ENCODE data around the gene CERS5.
A peak's percentile ranks its signal among the peaks of the same experiment; 100 is the strongest.
"Not testable (repeated sequence)": the region's sequence is repeated elsewhere in the genome, so short reads cannot be mapped to it uniquely, and the experiment has no call there.

Gene CERS5

DNA sequence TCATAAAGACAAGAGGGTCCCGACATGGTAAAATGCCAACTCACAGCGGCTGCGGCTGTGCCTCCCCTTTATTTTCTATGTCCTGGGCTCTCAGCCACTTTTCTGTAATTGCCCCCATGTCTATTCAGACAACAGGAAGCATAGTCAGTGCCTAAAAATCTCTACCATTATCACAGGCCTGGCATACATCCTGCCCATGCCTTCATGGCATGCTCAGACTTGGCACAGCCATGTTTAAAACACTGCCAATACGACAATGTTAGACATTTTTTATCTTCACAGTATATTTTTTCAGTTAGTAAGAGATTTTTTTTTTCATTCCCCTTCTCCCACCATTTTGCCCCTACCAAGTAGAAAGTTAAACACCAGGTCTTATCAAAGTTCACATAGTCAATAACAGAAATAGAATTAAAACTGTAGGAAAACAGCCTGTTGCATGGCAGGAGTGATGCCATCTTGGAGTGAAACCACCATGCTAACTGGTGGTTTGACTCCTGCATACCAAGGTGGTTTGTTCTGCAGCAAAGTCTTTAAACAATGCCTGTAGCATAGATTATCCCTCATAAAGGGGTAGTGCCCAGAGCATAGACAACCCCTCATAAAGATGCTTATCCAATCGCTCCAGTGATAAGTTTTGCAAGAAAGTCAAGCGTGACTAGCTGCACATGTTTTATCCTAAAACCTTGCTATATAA lies 18.9 kb upstream of the CERS5 start:
- no peak for DNase-seq

DNA sequence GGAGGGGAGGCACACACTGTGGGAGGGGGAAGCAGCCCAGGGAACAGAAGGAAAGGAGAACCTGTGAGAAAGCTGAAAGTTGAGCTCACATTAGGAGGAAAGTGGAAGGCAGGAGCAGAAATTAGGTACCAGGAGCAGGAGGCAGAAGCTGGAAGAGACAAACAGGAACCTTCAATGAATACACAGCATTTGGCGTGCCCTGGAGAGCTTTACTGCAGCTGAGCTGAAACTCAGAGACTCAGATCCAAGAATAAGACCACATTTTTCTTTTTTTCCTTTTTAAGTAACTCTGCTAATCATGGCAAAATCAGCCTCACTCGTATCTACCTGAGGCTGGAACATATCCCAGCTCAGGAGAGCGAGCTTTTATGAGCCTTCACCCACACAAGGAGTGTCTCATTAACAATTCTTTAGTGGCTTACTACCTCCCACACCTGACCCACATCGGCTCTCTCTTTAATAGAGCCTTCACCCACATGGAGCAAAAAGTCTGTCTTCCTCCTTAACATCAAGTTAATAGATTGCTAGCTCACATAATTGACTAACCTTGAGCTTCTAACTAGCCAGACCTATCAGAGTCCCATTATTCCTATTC lies 18.2 kb upstream of the CERS5 start:
- no peak for DNase-seq

GRCh38 chr12:50184261-50184660 lies 17.1 kb upstream of the CERS5 start:
- no peak for DNase-seq

DNA sequence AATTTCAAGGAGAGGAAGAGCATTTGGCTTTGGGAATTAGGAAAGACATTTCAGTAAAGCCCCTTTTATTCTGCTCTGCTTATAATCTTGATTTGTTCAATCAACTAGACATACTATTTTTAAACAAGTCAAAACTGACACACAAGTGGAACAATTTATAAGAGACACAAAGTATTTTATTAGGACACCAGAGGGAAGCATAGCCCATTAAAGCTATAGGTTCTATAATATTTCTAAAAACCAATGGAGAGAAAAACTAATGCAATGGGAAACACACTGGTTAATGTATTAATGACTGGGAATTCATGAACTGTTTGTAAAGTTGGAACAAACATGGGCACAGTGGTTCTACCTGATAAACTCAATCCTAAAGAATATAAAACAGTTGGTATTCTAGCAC lies 15.3 kb upstream of the CERS5 start:
- no peak for DNase-seq

- no peak for DNase-seq
Observed at GRCh38 chr12:50181691-50182090, 14.5 kb upstream of the CERS5 start.

DNA sequence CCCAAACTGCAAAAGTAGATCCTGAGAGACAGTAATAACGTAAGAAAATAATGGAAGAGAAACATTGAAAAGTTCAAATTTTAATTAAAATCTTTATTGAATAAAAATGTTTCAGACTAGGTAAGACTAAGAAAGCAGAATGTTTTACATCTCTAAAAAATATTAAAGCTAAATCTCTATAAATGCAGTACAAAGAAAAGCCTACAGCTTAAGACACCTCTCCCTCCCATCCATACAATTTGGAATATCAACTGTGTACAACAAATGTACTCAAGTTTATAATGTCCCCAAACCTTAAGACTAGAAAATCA lies 8.5 kb upstream of the CERS5 start:
- no peak for DNase-seq

- no peak for DNase-seq
Observed at GRCh38 chr12:50174971-50175715, 8.0 kb upstream of the CERS5 start.

DNA sequence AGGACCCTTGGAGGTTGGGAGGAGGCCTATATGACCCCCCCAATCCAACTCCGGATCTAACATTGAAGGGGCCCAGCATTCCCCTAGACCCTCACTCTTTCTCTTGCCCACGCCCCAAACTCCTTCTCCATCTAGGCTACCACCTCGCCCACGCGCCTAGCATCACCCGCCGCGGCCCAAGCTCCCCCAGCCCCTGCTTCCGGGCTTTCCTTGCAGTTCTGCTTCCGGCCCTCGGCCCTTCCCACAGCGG lies 445 bp downstream of the CERS5 start:
- peak; percentile 57 for DNase-seq

DNA sequence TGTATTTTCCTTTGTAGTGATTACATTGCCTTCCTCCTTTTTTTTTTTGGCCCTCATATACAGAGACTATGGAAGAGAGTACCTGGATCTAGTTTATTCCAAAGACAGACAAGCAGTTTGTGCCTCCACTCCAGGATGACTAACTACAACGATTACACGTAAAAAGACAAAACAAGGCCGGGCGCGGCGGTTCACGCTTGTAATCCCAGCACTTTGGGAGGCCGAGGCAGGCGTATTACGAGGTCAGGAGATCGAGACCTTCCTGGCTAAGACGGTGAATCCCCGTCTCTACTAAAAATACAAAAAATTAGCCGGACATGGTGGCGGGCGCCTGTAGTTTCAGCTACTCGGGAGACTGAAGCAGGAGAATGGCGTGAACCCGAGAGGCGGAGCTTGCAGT lies 2.2 kb downstream of the CERS5 start:
- DNase-seq: no peak

GRCh38 chr12:50162230-50162629 lies 4.9 kb downstream of the CERS5 start:
- no peak for DNase-seq

GRCh38 chr12:50160643-50161042 lies 6.5 kb downstream of the CERS5 start:
- DNase-seq: no peak

- DNase-seq: no peak
Observed at GRCh38 chr12:50157259-50157658, 9.9 kb downstream of the CERS5 start.

GRCh38 chr12:50156641-50157040 lies 10.5 kb downstream of the CERS5 start:
- no peak for DNase-seq

DNA sequence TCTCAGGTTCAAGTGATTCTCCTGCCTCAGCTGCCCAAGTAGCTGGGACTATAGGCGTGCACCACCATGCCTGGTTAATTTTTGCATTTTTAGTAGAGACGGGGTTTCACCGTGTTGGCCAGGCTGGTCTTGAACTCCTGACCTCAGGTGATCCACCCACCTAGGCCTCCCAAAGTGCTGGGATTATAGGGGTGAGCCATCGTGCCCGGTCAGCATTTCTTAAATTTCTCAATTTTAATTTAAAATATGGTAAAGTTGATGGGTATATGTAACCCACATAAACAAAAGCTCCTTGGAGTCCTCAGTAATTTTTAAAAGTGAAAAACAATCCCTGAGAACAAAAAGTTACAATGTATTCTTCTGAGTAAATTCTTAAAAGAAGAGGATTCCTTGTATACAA lies 12.2 kb downstream of the CERS5 start:
- not testable (repeated sequence) for DNase-seq

- DNase-seq: no peak
Observed at GRCh38 chr12:50151047-50151687, 16.0 kb downstream of the CERS5 start.

GRCh38 chr12:50149311-50149710 lies 17.9 kb downstream of the CERS5 start:
- no peak for DNase-seq

DNA sequence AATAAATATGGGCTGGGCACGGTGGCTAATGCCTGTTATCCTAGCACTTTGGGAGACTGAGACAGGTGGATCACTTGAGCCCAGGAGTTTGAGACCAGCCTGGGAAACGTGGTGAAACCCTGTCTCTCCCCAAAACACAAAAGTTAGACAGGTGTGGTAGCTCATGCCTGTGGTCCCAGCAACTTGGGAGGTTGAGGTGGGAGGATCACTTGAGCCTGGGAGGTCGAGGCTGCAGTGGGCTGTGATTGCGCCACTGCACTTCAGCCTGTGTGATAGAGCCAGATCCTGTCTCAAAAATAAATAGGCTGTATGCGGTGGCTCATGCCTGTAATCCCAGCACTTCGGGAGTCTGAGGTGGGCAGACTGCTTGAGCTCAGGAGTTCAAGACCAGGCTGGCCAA lies 19.2 kb downstream of the CERS5 start:
- not testable (repeated sequence) for DNase-seq

- DNase-seq: no peak
Observed at GRCh38 chr12:50147281-50147680, 19.9 kb downstream of the CERS5 start.

- DNase-seq: no peak
Observed at GRCh38 chr12:50145439-50145838, 21.7 kb downstream of the CERS5 start.

DNA sequence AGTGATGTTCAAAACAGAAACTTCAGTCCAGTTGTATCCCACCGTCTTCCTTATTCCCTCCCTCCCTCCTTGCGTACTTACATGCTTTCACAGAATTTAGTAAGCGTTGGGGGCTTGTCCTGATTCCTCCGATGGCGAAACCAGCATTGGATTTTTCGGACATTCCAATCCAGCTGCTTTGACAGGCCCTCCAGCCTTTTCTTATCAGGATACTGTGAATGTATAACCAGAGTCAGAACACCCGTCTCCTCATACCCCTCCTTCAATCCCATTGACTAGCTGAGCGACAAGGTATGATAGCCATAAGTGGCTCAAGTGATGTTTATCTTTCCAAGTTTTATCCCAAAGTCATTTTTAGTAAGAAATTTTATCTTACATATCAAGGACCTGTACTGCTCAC lies 24.2 kb downstream of the CERS5 start:
- DNase-seq: no peak

DNA sequence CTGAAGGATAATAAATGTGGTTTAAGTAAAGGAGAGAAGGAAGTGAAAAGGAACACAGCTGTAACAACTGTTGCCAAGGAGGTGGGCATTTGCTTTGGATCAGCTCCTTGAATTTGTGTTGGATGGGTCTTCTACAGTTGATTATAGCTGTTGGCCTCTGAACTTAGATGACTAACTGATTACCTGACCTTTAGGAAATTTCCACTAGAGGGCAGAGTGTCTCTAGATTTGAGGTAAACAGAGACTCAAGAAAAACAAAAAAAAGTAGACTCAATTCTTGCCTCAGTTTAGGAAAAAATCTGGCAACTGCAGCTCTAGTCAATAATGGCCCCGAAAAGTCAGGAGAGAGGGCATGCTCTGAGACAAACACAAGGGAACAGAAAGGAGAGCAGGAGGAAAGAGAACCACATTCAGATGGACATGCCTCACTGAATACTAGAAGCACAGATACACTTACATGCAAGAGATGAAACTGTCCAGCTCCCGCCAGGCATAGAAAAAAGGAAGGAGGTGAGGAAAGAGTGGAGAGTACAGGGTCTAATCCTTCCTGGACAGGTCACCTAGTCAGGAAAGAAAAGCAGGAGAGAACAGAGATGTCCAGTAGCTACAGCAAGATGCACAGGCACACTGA lies 34.5 kb downstream of the CERS5 start:
- no peak for DNase-seq

GRCh38 chr12:50129290-50129689 lies 37.9 kb downstream of the CERS5 start:
- DNase-seq: no peak

GRCh38 chr12:50127546-50127945 lies 39.6 kb downstream of the CERS5 start:
- no peak for DNase-seq

DNA sequence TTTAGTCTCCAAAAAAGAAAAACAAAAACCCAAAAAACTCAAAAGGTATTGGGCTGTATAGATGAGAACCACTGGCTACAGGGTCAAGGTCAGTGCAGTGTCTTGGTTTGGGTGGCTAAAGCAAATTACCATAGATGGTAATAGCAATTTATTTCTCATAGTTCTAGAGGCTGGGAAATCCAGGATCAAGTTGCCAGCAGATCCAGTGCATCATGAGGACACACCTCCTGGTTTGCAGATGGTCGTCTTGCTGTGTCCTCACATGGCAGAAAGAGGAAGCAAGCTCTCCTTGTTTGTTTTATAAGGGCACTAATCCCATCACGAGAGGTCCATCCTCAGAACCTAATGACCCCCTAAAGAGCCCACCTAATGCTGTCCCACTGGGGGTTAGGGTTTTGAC lies 44.0 kb downstream of the CERS5 start:
- DNase-seq: no peak

Data from stimulated activated CD4-positive, alpha-beta T cell treated with anti-CD3 and anti-CD28 coated beads, Interleukin-12 subunit alpha, Interleukin-12 subunit beta, amount 100 ng/mL, for 4 hours (primary cell).